Left ventricle myocardium inferior (tissue), 1 donor: ENCODE data around the gene PI4KB. TPM values are rescaled to one million over a fixed set of nuclear protein-coding genes. Genes with fewer than 3 reads are reported as not detected.
A peak's percentile ranks its signal among the peaks of the same experiment; 100 is the strongest.

ENCODE experiments used
- DNase-seq: peaks from one replicate; pipeline ENCODE4 v3.0.0-alpha.2; 2020
- H3K27ac ChIP-seq: fragments of 200-600 bp; replicated peaks from 2 replicates; pipeline ENCODE4 v1.8.0; 2021
- H3K27me3 ChIP-seq: fragments of 200-600 bp; 2 replicates; pipeline ENCODE4 v1.8.0; 2021; ENCODE audit warnings: low read depth
- H3K36me3 ChIP-seq: fragments of 200-600 bp; 2 replicates; pipeline ENCODE4 v1.8.0; 2021
- H3K4me1 ChIP-seq: fragments of 200-600 bp; 2 replicates; pipeline ENCODE4 v1.8.0; 2021
- H3K4me3 ChIP-seq: fragments of 200-600 bp; 2 replicates; pipeline ENCODE4 v1.8.0; 2021; ENCODE audit warnings: mild to moderate bottlenecking, moderate library complexity
- H3K9me3 ChIP-seq: fragments of 200-600 bp; replicated peaks from 2 replicates; pipeline ENCODE4 v1.8.0; 2021
- intact Hi-C: fragments of 100-400 bp; cut with micrococcal nuclease; formaldehyde crosslinking; loops from one replicate; pipeline ENCODE4 v1.11.0; 2022
- total RNA-seq: library from RNA; stranded (reverse); fragmentation: NEBNext Ultra II Directional; extraction: Animal tissue kit (Norgen Biotek cat#: 25700); gene quantifications from one replicate; pipeline ENCODE4 v1.2.1, GENCODE V29; 2021
- TF ChIP-seq, protein P1 (sequence below): fragments of 200-600 bp; IDR thresholded peaks from 2 replicates; pipeline ENCODE4 v1.8.0; 2021; ENCODE audit warnings: antibody characterized with exemption, mild to moderate bottlenecking, borderline replicate concordance
- donor health status: DM: no; HTN: yes; CAD: no; lungs with severe emphysema.

The PI4KB gene
- total RNA-seq, 1 donor from 2014 or later: 44.5 TPM

DNA sequence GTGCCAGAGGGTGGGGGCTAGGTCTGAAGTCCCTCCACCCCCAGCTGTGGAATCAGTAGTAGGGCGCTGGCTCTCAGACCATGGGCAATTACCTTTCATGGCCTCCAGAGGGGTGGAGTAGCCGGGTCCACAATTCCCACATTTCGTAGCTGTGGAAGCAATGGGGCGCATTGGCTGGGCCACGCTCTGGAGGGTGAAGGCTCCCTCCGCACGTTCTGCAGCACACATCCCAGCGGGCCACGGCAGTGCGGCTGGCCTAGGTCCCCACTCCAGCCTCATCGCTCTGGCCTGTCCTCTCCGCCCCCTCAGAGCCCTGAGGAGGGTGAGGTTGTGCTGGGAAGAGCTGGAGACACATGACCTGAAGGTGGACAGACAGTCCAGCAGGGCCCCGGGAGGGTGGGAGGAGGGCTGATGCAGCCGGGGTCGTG is 42.4 kb upstream of the PI4KB start:
- intact Hi-C loops: no loop called here

DNA sequence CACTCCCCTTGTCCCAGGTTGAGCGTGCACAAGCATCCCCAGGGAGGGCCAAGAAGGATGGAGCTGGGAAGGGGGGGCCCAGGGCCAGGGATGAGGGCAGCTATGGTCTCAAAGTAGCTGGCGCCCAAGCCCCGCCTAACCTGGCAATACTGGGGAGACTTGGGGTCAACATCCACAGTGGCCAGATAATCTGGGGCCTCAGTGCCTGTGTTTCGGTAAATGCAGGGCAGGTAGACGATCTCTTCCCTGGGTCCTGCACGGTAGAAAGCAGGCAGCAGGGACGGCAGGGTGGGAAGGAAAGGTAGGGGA is 42.0 kb upstream of the PI4KB start:
- Histone ChIP-seq H3K36me3 (peaks cover 35% of the 10 kb centered on the region), H3K27ac (peak overlapping the region; percentile 89)
- intact Hi-C loops: no loop called here

More for the DNA sequence above, 42.4 kb upstream of the PI4KB start:
- H3K27ac ChIP-seq: peak overlapping the region; percentile 89
- no peaks in the 10 kb centered on the region for H3K9me3 ChIP-seq
- peaks cover 64% of the 10 kb centered on the region for H3K4me1 ChIP-seq
- TF ChIP-seq, protein P1, sequence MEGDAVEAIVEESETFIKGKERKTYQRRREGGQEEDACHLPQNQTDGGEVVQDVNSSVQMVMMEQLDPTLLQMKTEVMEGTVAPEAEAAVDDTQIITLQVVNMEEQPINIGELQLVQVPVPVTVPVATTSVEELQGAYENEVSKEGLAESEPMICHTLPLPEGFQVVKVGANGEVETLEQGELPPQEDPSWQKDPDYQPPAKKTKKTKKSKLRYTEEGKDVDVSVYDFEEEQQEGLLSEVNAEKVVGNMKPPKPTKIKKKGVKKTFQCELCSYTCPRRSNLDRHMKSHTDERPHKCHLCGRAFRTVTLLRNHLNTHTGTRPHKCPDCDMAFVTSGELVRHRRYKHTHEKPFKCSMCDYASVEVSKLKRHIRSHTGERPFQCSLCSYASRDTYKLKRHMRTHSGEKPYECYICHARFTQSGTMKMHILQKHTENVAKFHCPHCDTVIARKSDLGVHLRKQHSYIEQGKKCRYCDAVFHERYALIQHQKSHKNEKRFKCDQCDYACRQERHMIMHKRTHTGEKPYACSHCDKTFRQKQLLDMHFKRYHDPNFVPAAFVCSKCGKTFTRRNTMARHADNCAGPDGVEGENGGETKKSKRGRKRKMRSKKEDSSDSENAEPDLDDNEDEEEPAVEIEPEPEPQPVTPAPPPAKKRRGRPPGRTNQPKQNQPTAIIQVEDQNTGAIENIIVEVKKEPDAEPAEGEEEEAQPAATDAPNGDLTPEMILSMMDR: no peak
- H3K36me3 ChIP-seq: peaks cover 31% of the 10 kb centered on the region
- peak overlapping the region; percentile 69 for H3K4me3 ChIP-seq
- H3K27me3 ChIP-seq: no peaks in the 10 kb centered on the region
- DNase-seq: no peak

DNA sequence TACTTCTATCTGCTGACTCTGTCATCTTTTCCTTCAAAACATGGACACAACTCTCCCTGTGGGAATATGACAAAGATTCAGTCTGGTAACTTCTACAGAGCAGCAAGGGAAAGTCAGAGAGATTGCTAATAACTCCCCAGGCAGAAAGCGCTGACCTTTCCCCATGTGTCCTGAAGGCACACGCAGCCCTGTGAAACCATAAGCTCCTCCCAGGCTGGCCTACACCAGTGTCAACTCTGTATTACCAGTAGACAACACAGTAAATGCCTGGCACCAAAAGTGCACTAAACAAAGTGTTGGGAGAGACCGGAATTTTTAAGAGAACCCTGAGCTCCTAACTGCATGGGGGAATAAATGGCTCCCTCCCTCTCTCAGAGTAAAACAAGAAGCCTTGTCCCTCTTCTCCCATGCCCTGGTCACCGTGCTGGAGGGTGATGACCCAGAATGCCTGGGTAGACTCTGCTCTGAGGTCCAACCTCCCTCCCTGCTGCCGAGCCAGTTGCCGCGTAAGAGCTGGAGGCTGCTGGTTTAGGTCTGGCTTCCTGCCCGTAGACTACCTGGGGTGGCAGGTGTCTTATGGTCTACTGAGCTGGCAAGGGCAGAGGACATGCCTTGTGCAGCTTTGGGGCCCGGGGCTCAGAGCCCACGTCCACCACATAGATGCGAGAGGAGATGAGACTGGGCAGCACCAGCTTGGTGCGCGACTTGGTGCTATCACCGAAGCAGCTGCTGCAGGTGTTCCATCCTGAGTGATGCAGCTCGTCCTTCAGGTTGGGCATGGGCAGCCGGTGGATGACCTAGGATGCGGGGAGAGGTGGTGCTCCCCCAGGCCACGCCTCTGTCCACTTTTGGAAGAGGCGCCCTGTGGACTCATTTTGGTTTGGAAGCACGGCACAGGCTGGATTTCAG is 41.4 kb upstream of the PI4KB start:
- Histone ChIP-seq H3K4me1 (peaks cover 64% of the 10 kb centered on the region), H3K4me3 (no peak overlapping the region), H3K27me3 (no peaks in the 10 kb centered on the region), H3K36me3 (peaks cover 41% of the 10 kb centered on the region), H3K27ac (peak overlapping the region; percentile 89), H3K9me3 (no peaks in the 10 kb centered on the region)
- intact Hi-C loops: no loop called here
- TF ChIP-seq, protein P1: no peak
- no peak for DNase-seq

More for the DNA sequence above, 42.0 kb upstream of the PI4KB start:
- H3K4me1 ChIP-seq: peaks cover 64% of the 10 kb centered on the region
- H3K4me3 ChIP-seq: peak overlapping the region; percentile 69
- H3K27me3 ChIP-seq: no peaks in the 10 kb centered on the region
- TF ChIP-seq, protein P1: no peak
- no peak for DNase-seq
- H3K9me3 ChIP-seq: no peaks in the 10 kb centered on the region

DNA sequence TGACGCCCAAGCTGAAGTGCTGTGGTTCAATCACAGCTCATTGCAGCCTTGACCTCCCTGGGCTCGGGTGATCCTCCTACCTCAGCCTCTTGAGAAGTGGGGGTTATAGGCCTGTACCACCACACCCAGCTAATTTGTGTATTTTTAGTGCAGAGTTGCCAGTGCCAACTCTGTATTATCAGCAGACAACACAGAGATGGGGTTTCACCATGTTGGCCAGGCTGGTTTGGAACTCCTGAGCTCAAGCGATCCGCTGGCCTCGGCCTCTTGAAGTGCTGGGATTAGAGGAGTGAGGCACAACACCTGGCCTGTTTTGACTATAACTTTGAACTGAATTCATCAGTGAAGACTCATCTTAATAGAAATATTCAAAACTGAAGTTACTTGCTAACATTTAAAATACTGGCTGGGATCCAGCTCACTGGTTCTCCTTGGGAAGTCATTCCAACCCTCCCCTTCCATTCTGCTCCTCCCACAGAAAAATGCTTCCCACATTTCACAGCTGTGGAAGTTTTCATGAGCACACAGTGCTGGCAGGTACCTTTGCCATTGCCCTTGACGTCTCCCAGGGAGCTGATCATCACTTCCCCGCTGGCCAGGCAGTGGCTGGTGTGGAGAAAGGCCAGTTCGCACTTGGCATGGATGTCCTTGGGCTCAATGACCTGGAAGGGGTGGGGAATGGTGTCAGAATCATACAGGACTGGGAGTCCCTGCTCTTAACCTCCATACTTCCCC is 40.6 kb upstream of the PI4KB start:
- Histone ChIP-seq H3K27me3 (no peaks in the 10 kb centered on the region), H3K4me1 (peaks cover 60% of the 10 kb centered on the region), H3K36me3 (peaks cover 49% of the 10 kb centered on the region), H3K27ac (peak overlapping the region; percentile 89), H3K9me3 (no peaks in the 10 kb centered on the region), H3K4me3 (no peak overlapping the region)
- intact Hi-C loops: no loop called here
- DNase-seq: no peak
- TF ChIP-seq, protein P1: no peak

DNA sequence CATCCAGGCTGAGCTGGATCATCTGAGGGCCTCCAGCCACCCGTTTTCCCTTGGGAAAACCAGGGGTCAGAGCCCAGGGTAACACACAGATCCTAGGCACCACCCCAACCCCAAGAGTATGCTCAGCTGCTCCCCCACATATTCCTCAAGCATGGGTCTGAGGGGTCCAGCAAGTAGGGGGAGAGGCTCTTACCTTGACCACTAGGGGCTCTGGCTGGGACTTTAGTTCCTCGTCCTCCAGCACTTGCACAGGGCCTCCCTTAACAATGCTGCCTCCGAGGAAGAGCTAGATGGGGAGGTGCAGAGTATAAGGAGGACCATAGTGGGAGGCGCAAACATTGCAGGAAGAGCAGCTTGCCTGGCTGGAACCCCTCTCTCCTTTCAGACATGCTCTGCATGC is 37.8 kb upstream of the PI4KB start:
- Histone ChIP-seq H3K9me3 (peaks cover 6% of the 10 kb centered on the region), H3K36me3 (peaks cover 55% of the 10 kb centered on the region), H3K4me1 (peaks cover 33% of the 10 kb centered on the region), H3K27me3 (no peaks in the 10 kb centered on the region), H3K27ac (no peak overlapping the region), H3K4me3 (no peak overlapping the region)
- TF ChIP-seq, protein P1: no peak
- intact Hi-C loops: no loop called here
- DNase-seq: no peak
